Measurements from ENCODE around the gene NOL4. TPM values are rescaled to one million over a fixed set of nuclear protein-coding genes. Genes with fewer than 3 reads are reported as not detected.
A peak's percentile ranks its signal among the peaks of the same experiment; 100 is the strongest.

NOL4 gene
- total RNA-seq, 1 experiment from 2014 or later, result 36.7 TPM

GRCh38 chr18:34194239-34194638, 30.5 kb downstream of the NOL4 start:
- CTCF ChIA-PET, result interaction anchor here (1.1 to 1.4 kb wide), 2 partner anchors 72 to 1559 kb away, joined by 4 to 5 read pairs; no protein-coding TSS in a partner anchor
- Histone ChIP-seq H3K9me3 (ENCODE audit: low read depth, low read length, poor library complexity, severe bottlenecking) (peaks cover 7% of the 10 kb centered on the region), H3K36me3 (ENCODE audit: insufficient read depth, low read length, poor library complexity, severe bottlenecking) (peaks cover 6% of the 10 kb centered on the region), H3K27ac (ENCODE audit: low read depth, low read length, poor library complexity, severe bottlenecking) (peak overlapping the region; percentile 80), H3K4me3 (ENCODE audit: low read depth, low read length, poor library complexity, severe bottlenecking) (peak overlapping the region; percentile 25), H3K27me3 (replicated peaks; ENCODE audit: insufficient read depth, low read depth, low read length, poor library complexity) (no peaks in the 10 kb centered on the region), H3K4me1 (ENCODE audit: insufficient read depth, low read length, poor library complexity, severe bottlenecking) (peaks cover 73% of the 10 kb centered on the region)
- intact Hi-C loops (cut with micrococcal nuclease; ENCODE audit: unreplicated experiment), result no loop called here
- peak; percentile 67 for DNase-seq (ENCODE audit: low spot score)
- TF ChIP-seq CTCF (conservative IDR thresholded peaks at IDR 0.05; ENCODE audit: low read depth, low read length) (no peak), EZH2 (IDR thresholded peaks at IDR 0.05; ENCODE audit: borderline replicate concordance, low read depth, low read length, poor library complexity, severe bottlenecking) (no peak)
- no TSS peak for BruUV-seq (replicated peaks)
- POLR2A ChIA-PET (ENCODE audit: low non-redundant PET), result no interaction called here

DNA sequence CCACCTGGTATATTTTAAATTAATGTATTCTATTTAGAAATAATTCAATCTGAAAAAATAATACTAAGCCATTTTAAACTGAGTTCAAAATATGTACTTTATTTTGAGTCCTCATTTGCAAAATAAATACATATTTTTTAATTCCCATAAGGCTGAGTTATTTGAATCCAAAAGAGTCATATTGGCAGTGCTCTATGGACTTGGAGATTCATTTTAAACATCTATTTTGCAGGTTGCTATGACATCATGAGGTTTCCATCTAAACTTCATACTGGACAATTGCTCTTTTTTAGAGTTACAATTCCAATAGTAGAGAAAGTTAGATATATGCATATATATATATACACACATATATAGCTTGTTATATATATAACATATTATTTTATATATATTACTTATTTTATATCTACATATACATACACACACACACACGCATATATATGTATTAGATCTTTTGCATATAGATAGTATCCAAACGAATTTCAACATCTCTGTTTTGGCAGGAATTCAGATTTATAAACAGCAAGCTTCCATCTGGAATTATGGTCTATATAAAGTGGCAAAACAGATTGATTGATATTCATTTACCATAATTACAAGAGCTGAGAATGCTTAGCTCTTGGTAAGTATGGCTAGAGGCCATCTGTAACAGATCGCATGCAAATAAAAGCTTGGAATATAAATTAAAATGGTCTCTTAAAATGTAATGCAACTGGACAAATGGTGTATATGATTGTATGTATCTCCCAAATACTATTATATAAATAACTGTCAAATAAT, 34.9 kb downstream of the NOL4 start:
- H3K27me3 ChIP-seq (replicated peaks; ENCODE audit: insufficient read depth, low read depth, low read length, poor library complexity), result no peaks in the 10 kb centered on the region
- H3K4me1 ChIP-seq (ENCODE audit: insufficient read depth, low read length, poor library complexity, severe bottlenecking), result peaks cover 29% of the 10 kb centered on the region
- no TSS peak for BruUV-seq (replicated peaks)
- no peak overlapping the region for H3K4me3 ChIP-seq (ENCODE audit: low read depth, low read length, poor library complexity, severe bottlenecking)
- no peak overlapping the region for H3K27ac ChIP-seq (ENCODE audit: low read depth, low read length, poor library complexity, severe bottlenecking)
- ChIA-PET POLR2A (ENCODE audit: low non-redundant PET) (interaction anchor here (0.6 kb wide), 1 partner anchor 22 kb away, joined by 3 read pairs; no protein-coding TSS in a partner anchor), CTCF (no interaction called here)
- DNase-seq (ENCODE audit: low spot score), result no peak
- H3K36me3 ChIP-seq (ENCODE audit: insufficient read depth, low read length, poor library complexity, severe bottlenecking), result peaks cover 6% of the 10 kb centered on the region
- TF ChIP-seq EZH2 (IDR thresholded peaks at IDR 0.05; ENCODE audit: borderline replicate concordance, low read depth, low read length, poor library complexity, severe bottlenecking) (no peak), CTCF (conservative IDR thresholded peaks at IDR 0.05; ENCODE audit: low read depth, low read length) (no peak)
- peaks cover 7% of the 10 kb centered on the region for H3K9me3 ChIP-seq (ENCODE audit: low read depth, low read length, poor library complexity, severe bottlenecking)
- intact Hi-C loops (cut with micrococcal nuclease; ENCODE audit: unreplicated experiment), result no loop called here

All from A673 (cell line).